ENCODE data around the gene PPP4R2.
"Not testable (repeated sequence)": the region's sequence is repeated elsewhere in the genome, so short reads cannot be mapped to it uniquely, and the experiment has no call there.

PPP4R2 gene

DNA sequence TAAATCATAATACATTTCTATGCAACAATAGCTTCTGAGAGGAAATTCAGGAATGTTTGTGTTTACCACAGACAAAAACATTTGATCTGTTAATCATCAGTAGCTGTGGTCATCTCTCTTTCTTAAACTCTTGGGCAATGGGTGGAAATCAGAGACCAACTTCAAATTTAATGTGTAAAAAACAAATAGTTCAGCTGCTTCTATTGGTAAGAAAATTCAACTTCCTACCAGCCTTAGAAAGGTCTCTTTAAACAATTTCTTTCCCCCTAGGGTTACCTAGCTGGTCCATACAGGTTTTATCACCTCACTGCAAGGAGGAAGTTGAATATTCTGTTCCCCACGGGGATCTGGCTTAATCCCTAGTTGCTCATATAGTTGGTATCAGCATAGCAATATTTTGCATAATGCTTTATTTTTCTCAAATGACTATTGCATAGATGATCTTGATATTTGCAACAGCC is 20.3 kb upstream of the PPP4R2 start:
- DNase-seq (ENCODE audit: low read depth in 1 of 2, low spot score in 1 of 2), result no peak

DNA sequence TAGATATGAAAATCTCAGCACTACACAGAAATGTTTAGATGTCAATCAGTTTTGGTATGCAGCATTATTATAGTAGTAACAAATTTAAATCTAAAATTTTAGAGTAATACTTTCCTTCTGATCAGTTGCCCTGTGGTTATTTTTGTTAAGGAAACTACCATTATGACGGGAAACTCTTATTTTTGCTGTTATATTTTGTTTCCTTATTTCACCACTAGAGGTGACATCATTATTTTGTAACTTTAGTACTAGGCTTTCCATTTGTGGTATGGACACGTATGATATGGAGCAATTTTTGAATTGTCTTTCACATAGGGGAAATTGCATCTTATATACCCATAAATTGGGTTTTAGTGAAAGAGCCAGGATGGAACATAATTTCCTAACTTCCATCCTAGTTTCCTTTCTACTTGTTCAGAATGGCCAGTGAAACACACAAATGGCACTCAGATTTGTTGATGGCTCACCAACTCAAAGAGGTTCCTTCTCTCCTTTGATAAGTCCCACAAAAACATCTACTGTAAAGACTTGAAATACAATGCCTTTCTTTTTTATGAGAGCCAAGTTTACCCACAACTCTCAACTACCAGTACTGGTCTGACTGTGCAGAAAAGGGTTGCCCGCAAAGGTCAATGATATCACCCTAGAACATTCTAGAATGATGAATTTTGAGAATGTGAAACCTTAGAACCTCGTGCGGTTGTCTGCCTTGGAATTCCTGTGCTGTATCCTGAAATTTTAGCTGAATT is 19.4 kb upstream of the PPP4R2 start:
- no peak for DNase-seq (ENCODE audit: low read depth in 1 of 2, low spot score in 1 of 2)

DNA sequence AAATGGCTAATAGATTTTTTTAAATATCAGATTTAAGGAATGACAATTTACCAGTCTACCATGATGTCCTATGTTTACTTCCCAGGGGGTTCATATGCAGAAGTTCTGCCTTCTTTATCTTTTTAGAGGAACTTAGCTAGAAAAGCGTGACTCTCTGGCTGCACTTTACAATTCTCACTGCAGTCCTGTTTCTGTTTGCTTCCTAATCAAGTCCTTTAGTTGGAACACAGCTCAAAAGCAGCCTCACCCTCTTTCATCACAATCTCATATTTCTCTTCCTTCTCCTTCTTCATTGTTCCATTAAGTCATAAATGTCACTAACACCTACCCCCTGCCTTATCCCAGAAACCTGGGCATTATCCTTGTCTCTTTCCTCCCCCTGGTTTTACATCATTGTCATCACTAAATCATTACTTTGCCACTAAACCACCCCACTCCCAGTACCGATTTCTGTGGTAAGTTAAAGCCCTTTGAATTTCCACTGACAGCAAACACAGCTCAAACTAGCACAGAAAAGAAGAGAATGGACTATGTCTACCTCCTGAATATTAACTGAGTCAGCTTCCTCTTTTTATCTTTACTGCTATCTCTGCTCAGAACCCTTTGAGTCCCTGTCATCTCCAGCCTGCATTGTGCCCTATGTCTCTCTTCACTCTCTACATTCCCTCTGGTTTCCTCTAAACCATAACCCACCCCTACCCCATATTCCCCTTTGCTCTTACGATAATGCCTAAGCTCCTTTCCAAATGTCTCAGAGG is 13.8 kb upstream of the PPP4R2 start:
- no peak for DNase-seq (ENCODE audit: low read depth in 1 of 2, low spot score in 1 of 2)

DNA sequence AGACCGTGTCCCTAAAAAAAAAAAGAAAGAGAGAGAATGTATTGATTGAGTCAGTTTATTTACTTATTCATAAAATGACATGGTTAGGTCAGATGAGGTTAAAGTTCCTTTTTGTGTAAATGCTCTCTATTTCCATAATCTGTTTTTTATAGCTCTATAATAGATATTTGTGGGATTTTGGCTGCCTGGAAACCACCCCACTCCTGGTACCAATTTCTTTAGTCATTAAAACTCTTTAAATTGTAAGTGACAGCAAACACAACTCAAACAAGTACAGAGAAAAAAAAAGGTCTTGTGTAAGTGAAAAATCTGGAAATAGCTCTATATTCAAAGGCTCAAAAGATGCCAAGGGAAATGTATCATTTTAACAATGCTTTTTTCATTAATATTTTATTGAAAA is 11.0 kb upstream of the PPP4R2 start:
- DNase-seq (ENCODE audit: low read depth in 1 of 2, low spot score in 1 of 2), result no peak

DNA sequence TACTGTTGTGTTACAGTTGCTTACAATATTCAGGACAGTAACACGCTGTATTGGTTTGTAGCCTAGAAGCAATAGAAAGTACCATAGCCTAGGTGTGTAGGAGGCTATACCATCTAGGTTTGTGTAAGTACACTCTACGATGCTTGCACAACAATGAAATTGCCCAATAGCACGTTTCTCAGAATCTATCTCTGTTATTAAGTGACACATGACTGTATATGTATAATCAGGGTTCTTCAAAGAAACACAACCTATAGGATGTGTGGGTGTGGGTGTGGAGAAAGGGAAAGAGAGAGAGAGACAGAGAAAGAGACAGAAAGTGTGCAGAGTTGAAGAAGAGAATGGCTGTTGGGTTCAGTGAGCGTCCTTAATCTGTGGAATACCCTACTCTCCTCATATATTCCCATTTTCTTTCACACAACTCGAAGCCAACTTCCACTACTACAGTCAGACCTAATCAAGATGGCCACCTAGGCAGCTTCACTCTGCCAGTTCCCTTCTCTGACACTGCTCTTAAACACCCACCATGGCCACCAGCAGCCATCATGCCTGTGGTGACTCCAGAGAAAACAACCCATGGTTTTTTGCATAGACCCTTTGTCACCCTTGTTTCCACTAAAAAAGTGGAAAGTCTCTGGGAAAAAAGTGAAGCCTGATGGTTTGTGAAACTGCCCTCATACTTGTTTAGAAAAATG is 5.8 kb upstream of the PPP4R2 start:
- no peak for DNase-seq (ENCODE audit: low read depth in 1 of 2, low spot score in 1 of 2)

DNA sequence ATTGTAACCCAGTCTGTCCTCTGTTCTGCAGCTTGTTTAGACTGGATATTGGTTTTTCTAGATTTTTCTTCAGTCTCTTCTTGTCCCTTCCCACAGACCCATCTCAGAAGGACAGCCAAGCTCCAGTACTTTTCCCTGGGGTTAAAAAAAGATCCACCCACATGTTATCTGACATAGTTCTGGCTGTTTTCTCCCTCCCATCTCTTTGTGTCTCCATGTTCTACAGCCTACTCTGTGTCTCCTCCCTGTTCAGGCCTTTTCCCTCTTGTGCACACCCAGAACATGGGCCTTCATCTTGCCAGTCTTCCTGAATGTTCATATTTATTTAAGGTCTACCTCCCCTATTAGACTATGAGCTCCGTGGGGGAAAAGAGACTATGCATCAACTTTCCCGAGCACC is 5.1 kb upstream of the PPP4R2 start:
- DNase-seq (ENCODE audit: low read depth in 1 of 2, low spot score in 1 of 2), result no peak

DNA sequence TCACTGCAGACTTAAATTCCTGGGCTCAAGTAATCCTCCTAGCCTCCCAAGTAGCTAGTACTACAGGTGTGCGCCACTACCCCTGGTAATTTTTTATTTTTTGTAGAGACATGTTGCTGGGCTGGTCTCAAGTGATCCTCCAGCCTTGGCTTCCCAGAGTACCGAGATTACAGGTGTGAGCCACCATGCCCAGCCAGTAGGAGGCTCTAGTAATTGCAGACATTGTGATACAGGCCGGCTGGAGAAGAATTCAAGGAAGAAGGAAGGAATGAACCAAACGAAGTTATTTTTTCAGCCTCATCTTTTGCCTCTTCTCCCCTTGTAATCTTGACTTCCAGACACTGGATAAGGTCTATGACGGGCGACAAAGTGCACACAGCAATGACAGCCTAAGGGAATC is 3.2 kb upstream of the PPP4R2 start:
- no peak for DNase-seq (ENCODE audit: low read depth in 1 of 2, low spot score in 1 of 2)

DNA sequence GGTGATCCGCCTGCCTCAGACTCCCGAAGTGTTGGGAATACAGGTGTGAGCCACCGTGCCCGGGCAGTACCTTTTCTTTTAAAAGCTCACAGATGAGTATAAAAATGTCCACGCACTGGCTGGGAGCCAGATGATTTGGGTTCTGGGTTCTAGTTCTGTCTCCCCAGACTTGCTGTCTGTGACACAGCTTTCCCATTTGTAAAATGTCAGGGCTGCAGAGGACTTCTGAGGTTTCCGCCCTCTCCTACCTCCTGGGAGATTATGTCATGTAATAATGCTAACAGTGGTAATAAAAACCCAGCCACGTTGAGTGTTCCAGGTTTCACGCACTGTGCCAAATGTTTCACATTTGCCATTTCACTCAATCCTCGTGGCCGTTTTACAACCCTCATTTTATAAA is 1.3 kb upstream of the PPP4R2 start:
- DNase-seq (ENCODE audit: low read depth in 1 of 2, low spot score in 1 of 2), result no peak

DNA sequence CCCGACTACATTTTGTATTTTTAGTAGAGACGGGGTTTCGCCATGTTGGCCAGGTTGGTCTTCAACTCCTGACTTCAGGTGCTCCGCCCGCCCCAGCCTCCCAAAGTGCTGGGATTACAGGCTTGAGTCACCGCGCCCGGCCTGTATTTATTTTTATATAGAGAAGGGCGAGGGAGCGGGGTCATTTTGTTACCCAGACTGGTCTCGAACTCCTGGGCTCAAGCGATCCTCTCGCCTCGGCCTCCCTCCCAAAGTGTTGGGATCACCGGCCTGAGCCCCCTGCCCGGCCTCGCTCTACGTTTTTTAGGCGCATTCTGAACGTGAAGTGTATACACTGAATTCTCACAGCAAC is 514 bp upstream of the PPP4R2 start:
- no peak for DNase-seq (ENCODE audit: low read depth in 1 of 2, low spot score in 1 of 2)

DNA sequence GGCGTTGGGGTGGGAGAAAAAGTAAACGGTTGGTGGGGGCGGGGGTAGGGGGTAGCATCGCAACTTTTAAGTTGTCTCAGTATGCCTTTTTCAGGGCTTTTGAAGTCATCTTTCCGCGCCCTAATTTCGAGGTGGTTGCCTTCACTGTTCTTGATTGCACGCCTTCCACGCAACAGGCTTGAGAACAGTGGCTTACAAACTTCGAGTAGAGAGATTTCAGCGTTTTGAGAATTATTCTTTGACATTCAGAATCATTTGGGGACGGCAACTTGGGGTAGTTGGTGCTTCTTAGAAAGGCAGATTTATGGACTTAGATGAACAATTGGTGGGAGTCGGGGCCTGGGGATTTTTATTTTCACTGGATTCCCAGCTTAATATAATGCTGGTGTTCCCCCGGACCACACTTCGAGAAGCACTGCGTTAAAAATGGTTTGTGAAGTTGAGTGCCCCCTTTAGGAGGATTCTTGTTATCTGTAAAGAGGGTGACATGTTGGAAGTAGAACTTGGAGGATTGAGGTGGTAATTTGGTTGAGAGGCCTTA is 880 bp downstream of the PPP4R2 start:
- peak in 1 of 2 donors; percentile 3 for DNase-seq (ENCODE audit: low read depth in 1 of 2, low spot score in 1 of 2)

DNA sequence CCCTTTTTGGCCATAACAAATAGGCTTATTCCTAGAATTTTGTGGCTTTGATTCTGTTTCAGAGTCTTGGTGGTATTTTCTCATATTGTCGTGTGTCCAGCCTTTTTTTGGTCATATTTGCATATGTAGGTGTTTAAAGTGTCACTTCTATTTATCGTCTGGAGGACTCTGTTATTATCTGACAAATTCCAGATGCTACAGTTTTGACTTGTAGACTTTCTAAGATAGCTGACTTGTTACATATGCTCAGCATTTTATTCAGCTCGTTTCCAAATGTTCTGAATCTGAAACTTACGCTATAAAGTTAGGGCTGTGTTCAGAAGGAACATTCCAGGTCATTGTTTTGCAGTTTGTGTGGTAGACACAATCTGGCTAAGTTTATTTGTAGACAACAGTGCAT is 1.9 kb downstream of the PPP4R2 start:
- no peak for DNase-seq (ENCODE audit: low read depth in 1 of 2, low spot score in 1 of 2)

DNA sequence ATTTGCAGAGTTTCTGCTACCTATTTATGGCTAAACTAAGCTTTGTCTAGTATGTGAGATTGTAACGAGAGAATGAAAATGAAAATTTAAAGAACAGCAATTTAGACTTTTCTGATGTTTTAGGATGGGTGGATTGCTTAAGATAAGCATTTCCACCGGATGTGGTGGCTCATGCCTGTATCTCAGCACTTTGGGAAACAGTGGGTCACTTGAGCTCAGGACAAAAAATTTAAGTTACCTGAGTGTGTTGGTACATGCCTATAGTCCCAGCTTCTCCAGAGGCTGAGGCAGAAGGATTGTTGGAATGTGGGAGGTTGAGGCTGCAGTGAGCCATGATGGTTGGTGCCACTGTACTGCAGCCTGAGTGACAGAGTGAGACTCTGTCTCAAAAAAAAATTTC is 3.3 kb downstream of the PPP4R2 start:
- no peak for DNase-seq (ENCODE audit: low read depth in 1 of 2, low spot score in 1 of 2)

DNA sequence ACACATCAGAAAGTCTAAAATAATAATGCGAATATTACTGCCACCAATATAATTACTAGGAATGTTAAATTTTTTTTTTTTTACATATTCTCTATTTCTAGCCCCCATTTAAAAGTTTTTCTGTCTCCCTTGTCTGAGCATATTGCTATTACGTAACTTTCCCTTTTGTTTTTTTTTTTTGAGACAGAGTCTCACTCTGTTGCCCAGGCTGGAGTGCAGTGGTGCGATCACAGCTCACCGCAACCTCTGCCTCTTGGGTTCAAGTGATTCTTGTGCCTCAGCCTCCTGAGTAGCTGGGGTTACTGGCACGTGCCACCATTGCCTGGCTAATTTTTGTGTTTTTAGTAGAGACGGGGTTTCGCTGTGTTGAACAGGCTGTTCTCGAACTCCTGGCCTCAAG is 6.4 kb downstream of the PPP4R2 start:
- DNase-seq (ENCODE audit: low read depth in 1 of 2, low spot score in 1 of 2), result not testable (repeated sequence)

DNA sequence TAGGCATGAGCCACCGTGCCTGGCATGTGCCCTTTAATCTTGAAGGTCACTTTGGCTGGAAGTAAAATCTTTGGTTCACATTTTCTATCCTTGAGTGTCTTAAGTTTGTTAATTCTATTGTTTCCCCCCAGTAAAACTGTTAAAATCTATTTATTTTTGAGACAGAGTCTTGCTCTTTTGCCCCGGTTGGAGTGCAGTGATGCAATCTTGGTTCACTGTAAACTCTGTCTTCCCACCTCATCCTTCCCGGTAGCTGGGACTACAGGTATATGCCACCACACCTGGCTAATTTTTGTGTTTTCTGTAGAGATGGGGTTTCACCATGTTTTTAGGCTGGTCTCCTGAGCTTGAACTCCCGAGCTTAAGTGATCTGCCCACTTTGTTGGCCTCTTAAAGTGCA is 7.7 kb downstream of the PPP4R2 start:
- DNase-seq (ENCODE audit: low read depth in 1 of 2, low spot score in 1 of 2), result no peak

DNA sequence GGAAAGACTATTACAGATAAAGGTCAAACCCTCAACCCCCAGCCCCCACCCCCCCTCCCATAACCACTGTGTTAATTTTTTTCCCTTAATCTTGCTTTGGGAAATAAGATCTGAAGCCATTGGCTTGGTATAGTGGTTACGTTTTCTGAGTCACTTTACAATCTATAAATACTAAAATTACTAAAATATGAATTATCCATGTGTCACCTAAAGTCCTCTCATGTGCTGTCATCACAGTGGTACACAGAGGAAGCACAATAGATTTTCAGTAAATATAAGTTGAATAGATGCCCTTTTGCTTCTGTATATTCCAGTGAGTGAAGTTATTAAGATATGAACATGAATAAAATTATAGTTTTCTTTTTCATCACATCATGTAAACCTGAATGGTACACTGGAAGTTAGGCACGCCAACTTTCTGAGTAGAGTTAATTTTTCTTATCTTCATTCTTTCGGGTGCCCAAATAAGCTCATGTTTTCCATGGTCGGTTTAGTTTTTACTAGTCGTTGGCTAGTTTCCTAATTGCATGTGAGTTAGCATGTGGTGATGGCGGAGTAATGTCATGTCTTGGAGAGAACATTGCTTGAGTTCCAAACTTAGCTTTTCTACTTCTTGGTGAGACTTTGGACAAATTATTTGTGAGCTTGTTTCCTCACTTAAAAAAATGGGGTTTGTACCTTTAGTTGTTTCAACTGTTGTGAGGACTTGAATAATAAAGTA is 11.5 kb downstream of the PPP4R2 start:
- no peak for DNase-seq (ENCODE audit: low read depth in 1 of 2, low spot score in 1 of 2)

DNA sequence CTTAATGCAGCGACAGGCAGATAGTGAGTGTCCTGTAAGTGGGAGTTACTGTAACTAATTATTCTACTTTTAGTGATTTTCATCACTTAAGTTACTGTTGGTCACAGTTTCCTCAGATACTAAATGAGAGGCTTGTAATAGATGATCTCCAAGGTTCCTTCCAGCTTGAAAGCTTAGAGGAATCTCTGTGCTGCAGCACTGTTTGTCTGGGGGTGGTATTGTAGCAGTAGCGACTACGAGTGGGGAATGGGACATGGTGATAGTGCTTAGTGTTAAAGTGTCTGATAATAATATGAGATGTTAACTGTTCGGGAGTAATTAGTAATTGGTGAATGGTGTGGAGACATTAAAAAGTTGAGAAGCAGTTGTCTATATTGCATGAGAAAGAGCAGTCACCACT is 12.4 kb downstream of the PPP4R2 start:
- no peak for DNase-seq (ENCODE audit: low read depth in 1 of 2, low spot score in 1 of 2)

DNA sequence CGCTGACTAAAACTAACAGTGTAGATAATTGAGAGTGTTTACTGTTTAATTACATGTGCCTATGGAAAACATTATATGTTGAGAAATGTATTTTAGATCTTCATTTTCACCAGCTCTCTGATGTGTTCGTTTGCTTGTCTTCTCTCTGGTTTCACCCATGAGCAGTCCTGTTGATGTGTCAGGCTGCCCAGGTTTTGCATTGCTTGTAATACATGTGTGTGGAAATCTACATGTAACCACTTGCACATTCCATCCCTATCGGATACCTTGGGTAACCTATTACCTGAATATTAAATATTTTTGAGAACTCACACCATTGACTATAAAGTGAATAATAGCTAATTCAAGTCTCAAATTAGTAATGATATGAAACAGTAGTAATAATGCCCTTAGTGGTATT is 13.1 kb downstream of the PPP4R2 start:
- DNase-seq (ENCODE audit: low read depth in 1 of 2, low spot score in 1 of 2), result no peak

DNA sequence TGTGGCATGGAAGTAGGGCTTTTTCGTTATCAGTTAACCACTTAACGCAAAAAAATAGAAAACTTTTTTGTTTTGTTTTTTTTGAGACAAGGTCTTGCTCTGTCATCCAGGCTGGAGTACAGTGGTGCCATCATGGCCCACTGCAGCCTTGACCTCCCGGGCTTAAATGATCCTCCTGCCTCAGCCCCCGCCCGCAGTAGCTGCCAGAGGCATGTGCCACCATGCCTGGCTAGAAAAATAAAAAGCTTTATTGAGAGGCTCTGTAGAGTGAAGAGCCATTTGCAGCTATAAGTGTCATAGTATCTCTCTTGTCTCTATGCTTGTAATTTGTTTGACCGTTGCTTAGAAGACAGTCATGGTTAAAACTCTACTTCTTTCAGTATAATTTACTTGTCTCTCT is 13.5 kb downstream of the PPP4R2 start:
- no peak for DNase-seq (ENCODE audit: low read depth in 1 of 2, low spot score in 1 of 2)

DNA sequence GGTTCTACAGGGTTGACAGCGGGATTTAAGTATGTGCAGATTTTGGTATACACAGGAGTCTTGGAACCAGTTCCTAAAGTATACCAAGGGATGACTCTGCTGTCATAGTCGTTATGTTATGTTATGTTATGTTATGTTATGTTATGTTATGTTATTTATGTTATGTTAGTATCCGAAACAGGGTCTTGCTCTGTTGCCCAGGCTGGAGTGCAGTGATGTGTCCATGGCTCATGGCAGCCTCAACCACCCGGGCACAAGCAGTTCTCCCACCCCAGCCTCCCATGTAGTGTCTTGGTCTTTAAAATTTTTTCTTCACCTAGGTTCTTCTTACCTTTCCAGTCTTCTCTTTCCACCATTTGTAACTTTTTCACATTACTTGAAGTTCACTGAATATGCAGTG is 21.7 kb downstream of the PPP4R2 start:
- DNase-seq (ENCODE audit: low read depth in 1 of 2, low spot score in 1 of 2), result no peak

DNA sequence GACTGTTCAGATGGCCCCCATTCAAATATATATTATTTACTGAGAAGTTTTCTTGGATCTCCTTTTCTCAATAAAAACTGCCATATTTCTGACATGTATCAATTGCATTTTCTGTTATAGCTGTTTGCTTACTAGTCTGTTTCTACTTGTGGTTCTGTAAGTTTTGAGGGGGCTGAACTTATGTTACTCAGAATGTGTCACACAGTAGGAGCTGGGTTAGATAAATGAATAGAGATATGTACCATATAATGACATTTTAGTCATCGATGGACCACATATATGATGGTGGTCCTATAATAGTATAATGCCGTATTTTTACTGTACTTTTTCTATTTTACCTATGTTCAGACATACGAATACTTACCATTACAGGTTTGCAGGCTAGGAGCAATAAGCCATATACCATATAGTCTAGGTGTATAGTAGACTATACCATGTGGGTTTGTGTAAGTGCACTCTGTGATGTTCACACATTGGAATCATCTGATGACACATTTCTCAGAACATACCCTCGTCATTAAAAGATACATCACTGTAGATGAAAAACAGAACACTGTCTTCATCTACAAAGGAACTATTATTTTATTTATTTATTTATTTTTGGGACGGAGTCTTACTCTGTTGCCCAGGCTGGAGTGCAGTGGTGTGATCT is 22.3 kb downstream of the PPP4R2 start:
- no peak for DNase-seq (ENCODE audit: low read depth in 1 of 2, low spot score in 1 of 2)

DNA sequence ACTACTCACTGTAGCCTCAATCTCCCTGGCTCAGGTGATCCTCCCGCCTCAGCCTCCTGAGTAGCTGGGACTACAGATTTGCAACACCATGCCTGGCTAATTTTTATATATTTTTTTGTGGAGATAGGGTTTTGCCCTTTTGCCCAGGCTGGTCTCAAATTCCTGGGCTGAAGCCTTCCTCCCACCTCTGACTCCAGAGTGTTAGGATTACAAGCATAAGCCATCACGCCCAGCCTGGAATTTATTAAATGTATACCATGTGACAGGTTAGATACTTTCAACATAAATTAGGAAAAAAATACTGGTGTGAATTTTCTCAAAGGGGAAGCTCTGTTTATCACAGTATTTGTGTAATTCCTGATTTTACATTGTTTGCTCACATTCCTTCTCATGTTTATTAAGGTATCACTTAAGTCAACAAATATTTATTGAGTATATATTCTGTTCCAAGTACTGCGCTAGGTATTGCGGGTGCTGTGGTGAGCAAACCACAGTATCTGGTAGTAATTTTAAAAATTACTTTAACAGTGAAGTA is 24.8 kb downstream of the PPP4R2 start:
- DNase-seq (ENCODE audit: low read depth in 1 of 2, low spot score in 1 of 2), result no peak
